Neuronal stem cell (in vitro differentiated cells): Measurements from ENCODE around the gene MRPS5.

ENCODE experiments used
- DNase-seq: peaks from one replicate; pipeline ENCODE4 v3.0.0-alpha.2; 2013; ENCODE audit warnings: low spot score
- H2AFZ ChIP-seq: one replicate; pipeline ENCODE4 v1.6.1; 2013; ENCODE audit warnings: mild to moderate bottlenecking, low read length, inconsistent platforms
- H2AK5ac ChIP-seq: 2 replicates; pipeline ENCODE4 v1.6.1; 2013; ENCODE audit warnings: low read depth, mild to moderate bottlenecking, inconsistent platforms, low read length, moderate library complexity, mixed read lengths
- H2BK120ac ChIP-seq: 2 replicates; pipeline ENCODE4 v1.6.1; 2013; ENCODE audit warnings: low read depth, mild to moderate bottlenecking, inconsistent platforms, low read length, moderate library complexity, mixed read lengths
- H2BK12ac ChIP-seq: one replicate; pipeline ENCODE4 v1.6.1; 2013; ENCODE audit warnings: low read length, inconsistent platforms
- H2BK15ac ChIP-seq: 2 replicates; pipeline ENCODE4 v1.6.1; 2013; ENCODE audit warnings: mild to moderate bottlenecking, low read length, inconsistent platforms, mixed read lengths
- H2BK5ac ChIP-seq: one replicate; pipeline ENCODE4 v1.6.1; 2013; ENCODE audit warnings: inconsistent platforms, mild to moderate bottlenecking, low read length, moderate library complexity
- H3K14ac ChIP-seq: one replicate; pipeline ENCODE4 v1.6.1; 2013; ENCODE audit warnings: low read length, inconsistent platforms
- H3K18ac ChIP-seq: 2 replicates; pipeline ENCODE4 v1.6.1; 2013; ENCODE audit warnings: low read length, inconsistent platforms
- H3K23ac ChIP-seq: 2 replicates; pipeline ENCODE4 v1.6.1; 2013; ENCODE audit warnings: low read depth, mild to moderate bottlenecking, mixed read lengths, low read length, inconsistent platforms; ENCODE audit not compliant: poor library complexity
- H3K27ac ChIP-seq: replicated peaks from 3 replicates; pipeline ENCODE4 v1.5.1; 2013; ENCODE audit warnings: low read length, inconsistent platforms
- H3K27me3 ChIP-seq, 3 experiments: 2 replicates each; pipeline ENCODE4 v1.6.1; 2013; ENCODE audit warnings: low read length in 3 of 3, mild to moderate bottlenecking in 2 of 3, inconsistent platforms in 1 of 3, low read depth in 1 of 3, mixed read lengths in 1 of 3, moderate library complexity in 1 of 3; ENCODE audit not compliant: control insufficient read depth in 3 of 3, insufficient read depth in 3 of 3
- H3K36me3 ChIP-seq, 2 donors: replicated peaks in 1 of 2; 2 replicates each; pipeline ENCODE4 v1.6.1; 2013; ENCODE audit warnings: low read length in 2 of 2; ENCODE audit not compliant: control insufficient read depth in 2 of 2, insufficient read depth in 2 of 2
- H3K4ac ChIP-seq: 2 replicates; pipeline ENCODE4 v1.6.1; 2013; ENCODE audit warnings: inconsistent platforms, mild to moderate bottlenecking, low read length, moderate library complexity
- H3K4me1 ChIP-seq, 2 donors: 1 replicate in 1 of 2; 2 replicates in 1 of 2; pipeline ENCODE4 v1.6.1; 2013; ENCODE audit warnings: low read length in 2 of 2, low read depth in 1 of 2; ENCODE audit not compliant: control insufficient read depth in 2 of 2, insufficient read depth in 1 of 2
- H3K4me2 ChIP-seq: one replicate; pipeline ENCODE4 v1.6.1; 2013; ENCODE audit warnings: mild to moderate bottlenecking, low read length, inconsistent platforms; ENCODE audit not compliant: insufficient read depth, poor library complexity, severe bottlenecking
- H3K4me3 ChIP-seq, 2 donors: 2 replicates each; pipeline ENCODE4 v1.5.1; 2013; ENCODE audit warnings: low read length in 2 of 2, mild to moderate bottlenecking in 2 of 2, inconsistent platforms in 1 of 2, moderate library complexity in 1 of 2
- H3K79me1 ChIP-seq: one replicate; pipeline ENCODE4 v1.6.1; 2013; ENCODE audit warnings: low read depth, mild to moderate bottlenecking, inconsistent platforms, low read length, moderate library complexity
- H3K9ac ChIP-seq: one replicate; pipeline ENCODE4 v1.6.1; 2013; ENCODE audit warnings: mild to moderate bottlenecking, low read depth, low read length, inconsistent platforms; ENCODE audit not compliant: poor library complexity
- H3K9me3 ChIP-seq, 2 donors: replicated peaks in 1 of 2; 2 replicates each; pipeline versions ENCODE3 to v1.6.1; 2013; ENCODE audit warnings: low read length in 2 of 2, mild to moderate bottlenecking in 2 of 2, inconsistent platforms in 1 of 2, low read depth in 1 of 2, mixed read lengths in 1 of 2, moderate library complexity in 1 of 2; ENCODE audit not compliant: control insufficient read depth in 2 of 2, insufficient read depth in 1 of 2
- H4K8ac ChIP-seq: one replicate; pipeline ENCODE4 v1.6.1; 2013; ENCODE audit warnings: low read depth, mild to moderate bottlenecking, inconsistent platforms, low read length, moderate library complexity
- H4K91ac ChIP-seq: one replicate; pipeline ENCODE4 v1.6.1; 2013; ENCODE audit warnings: low read length, low read depth, mild to moderate bottlenecking, inconsistent platforms; ENCODE audit not compliant: poor library complexity
- WGBS, 2 donors: extraction: QIAGEN DNeasy Blood & Tissue Kit; methylation state at CpG; one replicate each; pipeline ENCODE4 v1.1.7; 2013; ENCODE audit warnings: missing lambda C conversion rate in 2 of 2, mixed read lengths in 1 of 2; ENCODE audit not compliant: insufficient read length in 2 of 2, insufficient replicate concordance in 1 of 2; ENCODE audit errors: extremely low coverage in 2 of 2; 5-methylcytosine and 5-hydroxymethylcytosine counted together

MRPS5 gene

DNA sequence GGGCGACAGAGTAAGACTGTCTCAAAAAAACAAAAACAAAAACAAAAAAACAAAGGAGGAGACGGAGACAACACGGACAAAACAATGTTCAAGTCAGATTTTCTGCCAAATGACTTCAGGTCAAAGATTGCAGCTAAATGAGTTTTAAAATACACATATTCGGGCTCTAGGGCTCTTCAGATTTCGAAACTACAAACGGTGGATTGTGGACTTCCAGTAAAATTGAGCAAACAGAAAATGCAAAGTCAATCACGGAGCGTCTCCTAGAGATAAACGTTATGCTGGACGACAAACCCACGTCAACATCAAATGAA lies 558 bp downstream of the MRPS5 start:
- Histone ChIP-seq H2BK15ac (no peak overlapping the region), H2BK5ac (no peak overlapping the region), H3K4me3 (peak overlapping the region; percentile 95 to 98), H3K4me2 (peak overlapping the region; percentile 60), H3K36me3 (peaks cover 0 to 29% of the 10 kb centered on the region in 2 donors), H3K27ac (no peak overlapping the region), H2AFZ (peak overlapping the region; percentile 98), H4K91ac (no peak overlapping the region), H3K14ac (no peak overlapping the region), H3K18ac (peak overlapping the region; percentile 96), H3K27me3 (no peaks in the 10 kb centered on the region), H2AK5ac (no peak overlapping the region), H3K4ac (no peak overlapping the region), H3K9me3 (peaks cover 0 to 12% of the 10 kb centered on the region in 2 donors), H3K9ac (peak overlapping the region; percentile 99), H2BK12ac (no peak overlapping the region), H3K23ac (peak overlapping the region; percentile 99), H4K8ac (no peak overlapping the region), H3K79me1 (peaks cover 4% of the 10 kb centered on the region), H3K4me1 (peaks cover 0 to 6% of the 10 kb centered on the region in 2 donors), H2BK120ac (no peak overlapping the region)
- WGBS, 2 donors, result no CpG with 5 or more reads among the region's 11 CpGs
- no peak for DNase-seq

- Histone ChIP-seq H3K4me1 (no peaks in the 10 kb centered on the region), H3K9ac (no peak overlapping the region), H3K4me2 (no peak overlapping the region), H3K27me3 (no peaks in the 10 kb centered on the region), H3K4me3 (no peak overlapping the region), H3K4ac (no peak overlapping the region), H3K9me3 (peaks cover 0 to 12% of the 10 kb centered on the region in 2 donors), H3K23ac (no peak overlapping the region), H2BK5ac (no peak overlapping the region), H4K91ac (no peak overlapping the region), H2BK15ac (no peak overlapping the region), H3K36me3 (peaks cover 5 to 70% of the 10 kb centered on the region in 2 donors), H2BK120ac (no peak overlapping the region), H3K27ac (no peak overlapping the region), H4K8ac (no peak overlapping the region), H3K18ac (no peak overlapping the region), H2BK12ac (no peak overlapping the region), H3K14ac (no peak overlapping the region), H3K79me1 (peaks cover 3% of the 10 kb centered on the region), H2AK5ac (no peak overlapping the region), H2AFZ (no peak overlapping the region)
- peak; percentile 47 for DNase-seq
- WGBS, 2 donors, result no CpG with 5 or more reads among the region's 7 CpGs
These were observed 6.2 kb downstream of the MRPS5 start for GRCh38 chr2:95115418-95115817.

DNA sequence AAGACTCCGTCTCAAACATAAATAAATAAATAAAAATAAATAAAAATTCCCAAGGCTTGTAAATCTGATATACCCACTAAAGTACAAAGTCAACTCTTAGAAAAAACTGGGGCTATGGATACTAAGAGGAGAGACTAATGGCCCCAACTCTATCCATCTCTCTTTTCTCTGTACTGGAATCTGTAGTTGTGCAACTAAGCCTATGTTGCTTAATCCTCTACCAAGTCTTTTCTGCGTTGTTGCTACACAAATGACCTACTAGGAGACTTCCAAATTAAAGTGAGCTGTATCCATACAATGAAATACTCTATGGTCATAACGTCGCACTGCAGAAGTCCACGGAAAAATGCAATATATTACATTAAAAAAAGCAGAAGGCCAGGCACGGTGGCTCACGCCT lies 8.1 kb downstream of the MRPS5 start:
- no peak overlapping the region for H2BK120ac ChIP-seq
- H2AK5ac ChIP-seq, result no peak overlapping the region
- no peak overlapping the region for H3K4ac ChIP-seq
- no peak overlapping the region for H3K4me2 ChIP-seq
- no peak overlapping the region for H2BK5ac ChIP-seq
- H2BK12ac ChIP-seq, result no peak overlapping the region
- no peak overlapping the region for H3K9ac ChIP-seq
- no peak overlapping the region for H3K18ac ChIP-seq
- no peaks in the 10 kb centered on the region for H3K4me1 ChIP-seq
- H2BK15ac ChIP-seq, result no peak overlapping the region
- no peak overlapping the region for H4K91ac ChIP-seq
- H3K27me3 ChIP-seq, result no peaks in the 10 kb centered on the region
- H3K79me1 ChIP-seq, result peaks cover 3% of the 10 kb centered on the region
- H4K8ac ChIP-seq, result no peak overlapping the region
- no CpG with 5 or more reads among the region's 7 CpGs for WGBS, 2 donors
- peaks cover 0 to under 1% of the 10 kb centered on the region in 2 donors for H3K9me3 ChIP-seq
- no peak overlapping the region for H3K14ac ChIP-seq
- H2AFZ ChIP-seq, result no peak overlapping the region
- no peak overlapping the region for H3K23ac ChIP-seq
- peaks cover 9 to 81% of the 10 kb centered on the region in 2 donors for H3K36me3 ChIP-seq
- no peak overlapping the region for H3K27ac ChIP-seq
- no peak overlapping the region for H3K4me3 ChIP-seq
- no peak for DNase-seq

DNA sequence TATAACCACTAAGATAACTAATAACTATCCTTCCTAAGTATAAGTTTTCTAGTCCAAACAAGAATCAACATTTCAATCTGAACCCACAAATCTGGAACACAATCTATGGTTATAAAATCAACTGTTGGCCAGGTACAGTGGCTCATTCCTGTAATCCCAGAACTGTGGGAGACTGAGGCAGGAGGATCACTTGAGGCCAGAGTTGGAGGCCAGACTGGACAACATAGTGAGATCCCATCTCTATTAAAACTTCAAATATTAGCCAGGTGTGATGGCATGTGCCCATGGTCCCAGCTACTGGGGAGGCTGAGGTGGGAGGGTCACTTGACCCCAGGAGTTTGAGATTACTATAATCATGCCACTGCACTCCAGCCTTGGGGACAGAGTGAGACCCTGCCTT lies 11.2 kb downstream of the MRPS5 start:
- no peak overlapping the region for H3K9ac ChIP-seq
- no peak for DNase-seq
- H3K27me3 ChIP-seq, result no peaks in the 10 kb centered on the region
- peaks cover 1% of the 10 kb centered on the region for H3K79me1 ChIP-seq
- H3K14ac ChIP-seq, result no peak overlapping the region
- no peak overlapping the region for H3K18ac ChIP-seq
- no peak overlapping the region for H4K91ac ChIP-seq
- H3K4ac ChIP-seq, result no peak overlapping the region
- no peak overlapping the region for H2BK120ac ChIP-seq
- no peak overlapping the region for H2BK12ac ChIP-seq
- H2AFZ ChIP-seq, result no peak overlapping the region
- H3K27ac ChIP-seq, result no peak overlapping the region
- no peak overlapping the region for H4K8ac ChIP-seq
- no peak overlapping the region for H2BK5ac ChIP-seq
- no peaks in the 10 kb centered on the region for H3K9me3 ChIP-seq
- no peak overlapping the region for H3K23ac ChIP-seq
- no peak overlapping the region for H2BK15ac ChIP-seq
- H3K36me3 ChIP-seq, result peaks cover 29 to 91% of the 10 kb centered on the region in 2 donors
- no peak overlapping the region for H3K4me3 ChIP-seq
- H3K4me2 ChIP-seq, result no peak overlapping the region
- no peak overlapping the region for H2AK5ac ChIP-seq
- H3K4me1 ChIP-seq, result no peaks in the 10 kb centered on the region
